ENCODE data around the gene UPP1. TPM values are rescaled to one million over a fixed set of nuclear protein-coding genes. Genes with fewer than 3 reads are reported as not detected.
A peak's percentile ranks its signal among the peaks of the same experiment; 100 is the strongest.
"Not testable (repeated sequence)": the region's sequence is repeated elsewhere in the genome, so short reads cannot be mapped to it uniquely, and the experiment has no call there.

The UPP1 gene
- 16.1 TPM for total RNA-seq (ENCODE audit: insufficient read depth, low replicate concordance)

DNA sequence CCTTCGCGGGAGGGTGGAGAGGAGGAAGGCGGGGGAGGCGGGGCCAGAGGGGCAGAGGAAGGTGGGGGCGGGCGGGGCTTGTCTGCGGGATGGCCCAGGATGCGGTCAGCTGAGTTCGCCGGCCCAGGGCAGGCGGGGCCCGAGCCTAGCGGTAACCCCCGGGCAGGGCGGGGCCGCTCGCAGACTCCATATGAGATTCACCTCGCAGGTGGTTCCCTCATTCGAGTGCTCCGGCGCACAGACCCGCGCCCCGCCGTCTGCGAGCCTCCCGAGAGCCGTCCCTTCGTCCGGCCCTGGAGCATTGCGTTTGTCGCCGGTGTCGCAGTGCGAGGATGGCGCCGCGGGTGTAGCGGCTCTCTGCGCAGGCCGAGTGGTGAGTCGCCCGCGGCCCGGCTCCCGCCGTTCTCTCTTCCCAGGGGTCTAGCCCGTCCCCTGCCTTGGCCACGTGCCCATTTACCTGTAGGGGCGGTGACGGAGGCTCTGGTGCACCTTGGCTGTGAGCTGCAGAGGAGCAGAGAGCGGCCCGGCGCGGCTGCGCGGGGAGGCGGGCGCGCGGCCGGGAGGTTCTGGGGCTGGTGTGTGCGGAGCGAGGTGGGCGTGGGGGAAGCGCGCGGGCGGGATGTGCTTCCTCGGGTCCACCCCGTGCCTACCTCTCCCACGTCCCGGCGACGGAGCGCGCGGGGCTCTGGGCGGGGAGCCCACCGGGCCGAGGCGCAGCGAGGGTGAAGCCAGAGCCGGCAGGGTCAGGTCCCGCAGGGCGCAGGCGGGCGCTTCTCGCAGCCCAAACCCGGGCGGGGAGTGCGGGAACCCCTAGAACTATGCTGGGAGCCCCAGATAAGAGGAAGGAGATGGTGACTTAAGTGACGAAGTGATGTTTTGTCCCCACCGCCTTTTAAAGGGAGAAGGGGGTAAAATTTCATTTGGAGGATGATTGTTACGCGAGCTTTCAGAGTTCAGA, at the start of gene UPP1:
Gene UPP1, plus strand, starts transcription at position 220 of the 958 bp plus-strand sequence. CDS start 5,519 bp downstream, outside the sequence.
- peak; percentile 56 for DNase-seq (ENCODE audit: low spot score)

DNA sequence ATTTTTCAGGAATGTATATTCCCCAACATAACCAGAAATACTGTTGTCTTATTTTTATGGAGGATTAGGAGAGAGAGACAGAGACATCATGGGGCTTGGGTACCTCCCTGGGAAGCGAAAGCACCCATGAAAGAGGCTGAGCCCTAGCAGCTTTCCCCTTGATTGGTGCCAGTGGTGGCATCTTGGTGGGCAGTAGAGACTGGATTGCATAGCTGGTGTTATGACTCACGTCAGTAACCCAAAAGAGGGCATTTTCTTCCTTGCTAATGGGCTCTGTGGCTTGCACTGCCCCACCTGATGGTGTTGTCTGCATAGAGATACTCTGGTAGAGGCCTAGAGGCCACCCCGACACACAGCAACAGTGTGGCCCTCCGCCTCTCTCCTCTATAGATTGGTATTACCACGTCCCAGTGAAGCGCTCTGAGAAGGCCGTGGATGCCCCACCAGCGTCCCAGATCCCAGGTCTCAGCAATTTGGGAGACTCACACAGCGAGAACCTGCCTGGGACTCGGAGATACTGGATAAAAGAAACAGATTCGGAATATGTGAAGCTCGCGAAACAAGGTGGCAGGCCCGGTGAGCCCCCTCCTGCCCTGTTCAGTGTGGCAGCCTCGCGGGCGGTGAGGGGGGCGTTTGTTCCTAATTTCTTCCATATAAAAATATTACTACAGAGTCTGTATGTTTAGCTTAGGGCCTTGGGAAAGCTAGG, 48.0 kb upstream of the UPP1 start:
- DNase-seq (ENCODE audit: low spot score) = no peak

DNA sequence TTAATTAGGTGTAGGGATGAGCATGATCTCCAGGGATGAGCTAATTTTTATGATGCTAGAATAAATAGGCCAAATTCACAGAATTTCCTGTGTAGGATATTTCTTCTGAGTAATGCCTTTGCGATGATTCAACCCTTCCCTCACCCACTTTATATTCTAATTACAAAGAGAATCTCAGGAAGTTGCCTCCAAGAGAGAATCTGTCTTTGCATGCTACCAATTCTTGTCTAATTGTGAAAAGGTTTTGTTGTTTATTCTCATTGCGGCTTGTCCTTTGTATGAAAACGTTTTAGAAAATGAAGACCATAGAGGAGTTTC, 47.5 kb upstream of the UPP1 start:
- DNase-seq (ENCODE audit: low spot score) = no peak

DNA sequence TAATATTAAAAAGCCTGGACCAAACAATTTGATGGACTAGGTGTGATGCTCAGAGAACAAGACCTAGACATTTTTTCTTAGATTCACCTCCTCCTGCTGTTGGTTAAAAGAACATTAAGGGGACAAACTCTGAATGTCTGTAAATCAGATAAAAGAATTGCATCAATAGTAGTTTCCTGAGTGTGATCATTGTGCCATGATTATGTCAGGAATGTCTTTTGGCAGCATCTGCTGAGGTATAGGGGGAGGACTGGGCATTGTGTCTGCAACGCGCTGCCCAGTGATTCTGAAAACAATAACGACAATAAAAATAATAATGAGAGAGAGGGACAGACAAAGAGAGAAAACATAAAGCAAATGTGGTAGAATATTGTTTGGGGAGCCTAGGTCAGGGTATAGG, 46.8 kb upstream of the UPP1 start:
- DNase-seq (ENCODE audit: low spot score) = no peak

DNA sequence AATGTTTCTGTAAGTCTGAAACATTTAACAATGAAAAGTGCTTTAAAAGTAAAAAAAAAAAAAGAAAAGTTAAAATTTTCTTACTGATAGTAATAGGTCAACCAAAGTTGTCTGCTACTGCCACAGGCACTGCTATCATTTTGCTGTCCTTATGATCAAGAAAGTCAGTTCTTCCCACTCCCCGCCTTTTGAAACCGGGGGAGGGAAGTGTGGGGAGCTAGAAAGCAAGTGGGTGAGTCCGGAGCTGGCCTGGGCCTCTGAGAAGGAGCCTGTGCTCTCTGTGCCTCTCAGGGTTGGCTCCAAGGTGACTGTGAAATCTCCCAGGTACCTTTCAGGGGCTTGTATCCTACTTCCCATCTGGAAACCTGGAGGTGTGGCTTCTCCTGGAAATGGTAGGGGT, 46.4 kb upstream of the UPP1 start:
- no peak for DNase-seq (ENCODE audit: low spot score)

DNA sequence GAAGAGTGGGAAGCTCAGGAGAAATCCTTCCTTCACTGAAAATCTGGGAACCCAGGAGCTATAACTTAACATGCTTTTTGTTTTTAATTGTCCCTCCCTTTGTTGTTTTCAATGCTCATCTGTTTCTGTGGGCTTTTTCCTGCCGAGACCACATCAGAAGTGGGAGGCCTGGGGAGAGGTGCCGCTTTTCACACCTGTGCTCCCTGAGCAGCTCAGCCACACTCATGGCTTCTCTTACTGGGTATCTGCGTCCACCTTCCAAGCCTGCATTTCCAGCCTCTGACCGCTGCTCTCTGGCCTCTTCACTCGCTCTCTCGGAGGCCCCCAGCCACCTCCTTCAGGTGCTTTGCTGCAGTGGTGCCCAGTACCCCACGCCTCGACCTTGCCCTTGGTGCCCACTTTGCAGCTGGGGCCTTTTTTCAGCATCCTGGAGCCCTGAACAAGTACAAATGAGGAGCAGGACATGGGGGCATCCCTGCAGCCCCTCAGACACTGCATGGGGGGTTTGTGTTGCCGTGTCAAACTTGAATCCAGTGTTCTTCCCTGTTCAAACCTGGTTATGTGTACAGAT, 43.8 kb upstream of the UPP1 start:
- no peak for DNase-seq (ENCODE audit: low spot score)

DNA sequence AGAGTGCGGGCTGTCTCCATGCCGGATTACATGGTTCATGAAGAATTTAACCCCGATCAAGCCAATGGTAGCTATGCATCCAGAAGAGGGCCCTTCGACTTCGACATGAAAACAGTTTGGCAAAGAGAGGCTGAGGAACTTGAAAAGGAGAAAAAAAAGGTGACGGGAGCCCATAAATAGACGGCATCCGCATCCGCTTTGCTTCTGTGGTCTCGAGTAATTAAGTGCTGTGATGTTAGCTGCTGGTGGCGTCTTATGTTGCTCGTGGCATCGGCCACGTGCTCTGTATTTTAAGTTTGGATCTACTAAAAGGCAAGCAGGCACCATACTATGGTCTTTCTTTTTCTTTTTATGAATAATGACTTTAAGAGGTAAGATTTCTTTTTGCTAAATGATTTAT, 42.6 kb upstream of the UPP1 start:
- DNase-seq (ENCODE audit: low spot score) = peak; percentile 32

DNA sequence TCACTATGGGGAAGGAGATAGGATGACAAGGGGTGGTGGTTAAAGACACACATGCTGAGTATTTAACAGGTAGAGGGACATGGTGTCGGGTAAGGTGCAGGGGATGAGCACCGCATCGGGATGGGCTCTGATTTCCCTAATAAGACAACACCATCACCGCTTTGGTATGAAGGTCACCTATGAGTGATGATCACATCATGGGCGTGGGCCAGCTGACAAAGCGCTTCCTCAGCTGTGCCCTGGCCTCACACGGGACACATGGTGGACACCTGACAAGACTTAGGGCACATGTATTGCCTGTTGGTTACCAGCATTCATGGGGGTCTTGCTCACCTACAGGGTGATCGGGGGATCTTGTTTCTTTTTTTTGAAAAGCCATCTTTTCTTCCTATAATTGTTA, 41.0 kb upstream of the UPP1 start:
- DNase-seq (ENCODE audit: low spot score) = no peak

DNA sequence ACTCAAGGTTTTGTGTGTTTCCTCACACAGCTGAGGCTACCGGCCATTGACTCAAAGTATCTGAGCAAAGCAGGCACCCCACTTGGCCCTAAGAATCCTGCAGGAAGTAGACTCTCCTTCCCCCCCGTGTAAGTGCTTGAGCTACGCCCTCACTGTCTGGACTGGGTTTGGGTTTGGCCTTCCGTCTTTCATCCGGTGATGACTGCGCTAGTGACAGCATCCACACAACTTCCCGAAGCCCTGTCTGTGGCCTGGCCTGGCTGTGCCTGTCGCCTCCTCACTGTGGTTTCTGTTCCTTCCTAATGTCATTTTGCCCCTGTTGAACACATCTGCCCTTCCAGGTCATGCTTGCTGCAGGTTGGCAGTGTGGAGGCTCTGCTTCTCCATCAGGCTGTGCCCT, 39.2 kb upstream of the UPP1 start:
- no peak for DNase-seq (ENCODE audit: low spot score)

DNA sequence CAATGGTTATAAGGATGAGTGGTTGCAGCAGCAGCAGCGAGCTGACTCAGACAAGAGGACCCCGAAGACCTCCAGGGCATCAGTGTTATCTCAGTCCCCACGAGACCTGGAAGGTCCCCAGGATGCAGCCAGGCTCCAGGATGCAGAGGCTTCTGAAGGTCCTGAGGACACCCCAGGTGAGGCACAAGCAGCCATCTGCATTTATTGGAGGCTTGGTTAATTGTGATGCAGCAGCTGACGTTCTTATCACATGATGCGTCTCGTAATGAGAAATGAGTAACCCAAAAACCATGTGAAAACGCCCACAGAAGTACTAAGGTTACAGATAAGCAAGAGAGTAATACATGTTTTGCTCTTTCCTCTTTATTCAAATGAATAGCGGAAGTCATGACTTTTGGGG, 36.3 kb upstream of the UPP1 start:
- no peak for DNase-seq (ENCODE audit: low spot score)

DNA sequence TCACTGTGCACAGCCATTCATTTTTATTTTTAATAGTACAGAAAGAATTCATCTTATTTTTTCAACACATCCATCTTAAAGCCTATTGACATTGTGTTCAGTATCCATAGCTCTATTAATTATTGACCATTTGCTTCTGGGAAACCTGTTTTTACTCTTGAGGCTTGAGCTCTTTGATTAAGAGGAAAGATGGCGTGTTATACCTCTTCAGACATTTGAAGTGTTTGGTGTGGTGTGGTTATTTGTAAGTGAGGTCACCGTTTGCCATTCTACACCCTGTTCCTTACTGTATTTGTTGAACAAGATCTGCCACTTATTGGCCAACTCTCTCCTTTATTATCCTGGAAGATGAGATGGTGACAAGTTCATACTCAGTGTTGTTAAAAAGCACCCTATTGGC, 35.3 kb upstream of the UPP1 start:
- DNase-seq (ENCODE audit: low spot score) = no peak

DNA sequence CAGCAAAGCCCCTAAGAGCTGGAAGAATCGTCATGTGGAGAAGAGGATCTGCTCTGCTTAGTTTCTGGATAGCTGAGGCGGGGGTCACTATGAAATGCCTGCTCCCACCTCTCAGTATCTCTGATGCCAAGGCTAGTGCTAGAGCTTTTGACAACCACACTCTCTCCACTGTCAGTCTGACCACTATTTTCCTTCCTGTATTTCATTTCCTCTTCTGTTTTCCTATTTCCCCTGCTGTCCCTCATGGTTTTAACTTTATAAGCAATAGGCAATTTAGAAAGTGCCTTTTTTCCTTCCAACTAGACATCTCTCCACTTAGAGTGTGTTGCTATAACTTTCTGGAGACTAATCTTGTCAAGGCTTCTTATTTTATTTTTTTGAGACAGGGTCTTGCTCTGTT, 30.1 kb upstream of the UPP1 start:
- DNase-seq (ENCODE audit: low spot score) = no peak

DNA sequence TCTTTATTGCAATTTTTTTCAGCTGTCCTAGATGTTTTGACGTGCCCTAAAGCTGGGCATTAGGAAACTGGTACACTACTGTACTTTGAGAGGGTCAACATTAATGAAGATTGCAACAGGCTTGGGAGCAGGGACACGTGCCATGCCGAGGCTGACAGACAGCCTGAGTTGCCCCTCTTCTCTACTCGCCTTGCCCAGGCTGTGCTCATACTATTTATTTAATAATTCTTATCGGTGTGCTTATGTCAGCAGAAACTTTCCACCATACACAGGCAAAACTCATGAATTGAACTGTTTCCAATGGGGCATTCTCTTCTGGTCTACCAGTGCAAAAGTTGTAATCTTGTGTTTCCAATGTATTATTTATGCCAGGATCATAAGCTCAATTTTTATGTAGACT, 29.4 kb upstream of the UPP1 start:
- DNase-seq (ENCODE audit: low spot score) = no peak

DNA sequence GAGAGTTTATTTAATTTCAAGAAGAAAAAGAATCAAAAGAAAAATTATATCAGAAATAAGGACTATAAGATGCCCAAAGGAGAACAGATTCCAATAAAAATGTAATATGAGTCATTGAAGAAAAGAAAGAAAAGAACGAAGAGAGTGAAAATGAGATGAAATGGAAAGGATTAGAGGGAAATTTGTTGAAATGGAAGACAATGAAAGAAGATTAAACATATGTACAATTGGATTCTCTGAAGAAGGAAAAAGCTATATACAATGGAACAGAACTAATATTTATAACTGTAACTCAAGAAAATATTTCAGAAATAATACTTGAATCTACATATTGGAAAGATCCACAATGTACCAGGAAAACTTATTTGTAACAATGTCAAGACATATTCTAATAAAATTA, 25.1 kb upstream of the UPP1 start:
- no peak for DNase-seq (ENCODE audit: low spot score)

DNA sequence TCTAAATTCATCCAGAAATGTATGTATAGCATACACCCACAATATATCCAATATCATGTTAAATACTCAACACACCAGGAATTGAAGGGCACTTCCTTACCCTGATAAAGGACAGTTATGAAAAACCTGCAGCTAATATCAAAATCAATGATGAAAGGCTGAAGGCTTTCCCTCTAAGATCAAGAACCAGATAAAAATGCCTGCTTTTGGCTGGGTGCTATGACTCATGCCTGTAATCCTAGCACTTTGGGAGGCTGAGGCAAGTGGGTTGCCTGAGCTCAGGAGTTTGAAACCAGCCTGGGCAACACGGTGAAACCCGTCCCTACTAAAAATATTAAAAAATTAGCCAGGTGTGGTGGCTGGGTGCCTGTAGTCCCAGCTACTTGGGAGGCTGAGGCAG, 21.6 kb upstream of the UPP1 start:
- no peak for DNase-seq (ENCODE audit: low spot score)

DNA sequence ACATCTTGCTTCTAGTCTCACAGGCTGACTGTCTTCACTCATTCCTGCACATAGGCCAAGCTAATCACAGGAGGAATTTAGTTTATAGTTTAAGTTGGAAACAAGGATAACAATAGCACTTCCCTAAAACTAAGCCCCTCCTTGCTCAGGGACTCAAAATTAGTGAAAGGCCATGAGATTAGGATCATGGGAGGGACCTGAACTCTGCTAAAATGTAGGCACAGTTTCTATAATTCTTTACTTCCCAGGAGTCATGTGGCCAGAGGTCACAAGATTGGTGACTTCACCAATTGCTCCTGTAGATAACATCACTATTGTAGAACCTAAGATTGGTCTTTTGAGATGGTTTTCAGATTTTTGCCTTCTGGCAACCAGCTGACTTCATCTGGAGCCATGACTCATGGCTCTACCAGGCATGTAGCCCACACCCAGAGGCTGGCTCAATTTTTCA, 14.8 kb upstream of the UPP1 start:
- no peak for DNase-seq (ENCODE audit: low spot score)

DNA sequence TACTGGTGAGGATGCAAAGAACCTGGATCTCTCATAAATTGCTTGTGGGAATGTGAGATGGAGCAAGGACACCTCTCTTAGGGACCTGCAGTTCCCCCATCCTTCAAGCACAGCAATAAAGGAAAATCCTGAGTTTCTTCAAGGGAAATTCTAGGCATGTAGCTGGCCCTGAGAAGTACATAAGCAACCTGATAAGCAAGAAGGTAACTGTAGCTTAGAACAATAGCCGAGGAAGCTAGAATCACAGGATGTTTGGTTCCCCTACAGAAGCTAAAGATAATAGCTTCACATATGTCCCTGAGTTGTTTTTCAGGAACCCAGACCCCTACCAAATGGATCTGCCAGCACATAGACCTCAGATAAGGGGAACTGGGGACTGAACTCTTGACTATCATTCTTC, 11.6 kb upstream of the UPP1 start:
- no peak for DNase-seq (ENCODE audit: low spot score)

DNA sequence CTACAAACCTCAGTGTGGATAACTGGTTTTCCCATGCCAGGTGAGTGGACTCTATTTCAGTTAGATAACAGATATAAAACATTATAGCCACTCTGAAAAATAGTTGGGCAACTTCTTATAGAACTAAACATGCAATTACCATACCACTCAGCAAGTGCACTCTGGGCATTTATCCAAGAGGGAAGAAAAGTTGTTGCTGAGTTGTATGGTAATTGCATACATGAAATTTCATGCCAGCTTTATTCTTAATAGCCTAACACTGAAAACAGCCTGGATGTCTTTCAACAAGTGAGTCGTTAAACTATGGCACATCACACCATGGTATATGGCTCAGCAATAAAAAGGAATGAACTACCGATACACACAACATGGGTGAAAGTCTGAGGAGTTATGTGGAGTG, 10.6 kb upstream of the UPP1 start:
- no peak for DNase-seq (ENCODE audit: low spot score)

DNA sequence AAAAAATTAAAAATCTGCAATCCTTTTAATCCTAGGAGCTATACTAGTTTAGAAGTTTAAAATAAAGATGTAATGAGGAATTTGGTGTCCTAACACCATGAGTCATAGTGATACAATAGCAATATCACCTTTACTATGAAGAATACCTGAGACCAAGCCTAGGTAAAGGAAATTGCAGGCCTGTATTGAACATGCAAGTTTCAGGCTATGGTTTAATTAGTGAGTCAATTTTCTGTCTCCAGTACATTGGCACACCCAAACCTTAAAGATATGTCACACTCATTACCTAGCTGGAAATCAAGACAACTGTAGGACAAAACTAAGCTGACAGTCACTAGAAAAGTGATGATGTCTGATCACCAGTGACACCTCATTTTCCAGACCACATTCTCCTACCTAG, 6.7 kb upstream of the UPP1 start:
- not testable (repeated sequence) for DNase-seq (ENCODE audit: low spot score)

DNA sequence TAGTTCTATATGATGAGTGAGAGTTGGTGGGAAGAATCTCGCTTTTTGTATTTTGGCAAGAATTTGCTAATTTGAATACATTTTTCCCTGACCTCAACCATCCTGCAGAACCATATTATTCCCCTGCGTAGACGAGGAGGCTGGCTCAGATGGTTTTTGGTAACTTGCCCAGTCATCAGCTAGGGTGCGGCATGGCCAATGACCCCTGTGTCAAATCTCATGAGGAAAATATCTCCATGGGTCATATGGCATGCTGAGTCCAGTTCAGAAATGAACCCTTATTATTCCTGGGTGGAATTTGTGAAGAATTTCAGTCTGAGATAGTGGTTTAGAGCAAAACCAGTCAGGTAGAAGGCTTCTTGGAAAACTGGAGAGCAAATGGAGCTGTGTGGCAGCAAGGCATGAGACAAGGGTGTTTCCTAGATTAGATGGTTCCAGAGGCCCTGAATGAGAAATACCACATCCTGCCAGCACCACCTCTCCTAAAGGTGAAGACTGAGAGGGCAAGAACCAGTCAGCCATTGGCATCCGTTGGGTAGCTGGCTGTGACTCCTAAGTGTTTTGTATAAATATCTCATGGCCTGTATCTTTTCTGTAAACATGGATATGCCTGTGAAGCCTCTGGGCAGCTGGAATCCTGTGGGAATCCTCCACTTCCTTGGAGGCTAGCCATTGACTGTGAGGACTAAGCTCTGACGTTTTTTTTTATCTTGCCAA, 5.8 kb upstream of the UPP1 start:
- peak; percentile 78 for DNase-seq (ENCODE audit: low spot score)

DNA sequence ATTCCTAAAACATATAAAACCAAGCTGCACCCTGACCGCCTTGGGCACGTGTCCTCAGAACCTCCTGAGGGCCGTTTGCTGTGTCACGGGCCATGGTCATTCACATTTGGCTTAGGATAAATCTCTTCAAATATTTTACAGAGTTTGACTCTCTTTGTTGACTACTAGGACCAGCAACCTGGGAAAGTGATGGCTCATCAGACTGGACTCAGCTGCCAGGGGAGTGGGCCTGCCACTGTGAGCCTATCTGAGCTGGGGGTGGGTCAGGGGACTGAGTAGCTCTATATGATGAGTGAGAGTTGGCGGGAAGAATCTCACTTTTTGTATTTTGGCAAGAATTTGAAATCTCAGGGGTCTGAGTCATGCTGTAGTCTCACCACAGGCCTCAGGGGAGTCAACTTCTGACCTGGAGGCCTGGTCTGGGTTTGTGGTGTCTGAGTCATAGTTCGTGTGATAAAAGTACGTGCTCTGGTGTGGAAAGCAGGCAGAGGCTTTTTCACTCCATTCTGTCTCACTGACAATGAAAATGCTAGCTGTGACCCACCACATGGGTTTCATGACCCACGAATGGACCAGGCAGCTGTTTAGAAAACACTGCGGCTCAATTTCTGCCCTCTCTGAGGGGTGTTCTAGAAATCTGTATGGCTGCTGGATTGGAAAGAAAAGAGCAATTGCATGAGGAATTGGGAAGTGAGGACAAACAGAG, 4.2 kb upstream of the UPP1 start:
- peak; percentile 97 for DNase-seq (ENCODE audit: low spot score)
